CD4-positive, alpha-beta T cell treated with Interleukin-2 at 100 ng/mL for 4 hours (primary cell): Measurements from ENCODE around the gene TCFL5.

Source experiments
- DNase-seq: peaks from one replicate; pipeline ENCODE4 v3.0.0-alpha.2; 2020; ENCODE audit warnings: low spot score

The TCFL5 gene

DNA sequence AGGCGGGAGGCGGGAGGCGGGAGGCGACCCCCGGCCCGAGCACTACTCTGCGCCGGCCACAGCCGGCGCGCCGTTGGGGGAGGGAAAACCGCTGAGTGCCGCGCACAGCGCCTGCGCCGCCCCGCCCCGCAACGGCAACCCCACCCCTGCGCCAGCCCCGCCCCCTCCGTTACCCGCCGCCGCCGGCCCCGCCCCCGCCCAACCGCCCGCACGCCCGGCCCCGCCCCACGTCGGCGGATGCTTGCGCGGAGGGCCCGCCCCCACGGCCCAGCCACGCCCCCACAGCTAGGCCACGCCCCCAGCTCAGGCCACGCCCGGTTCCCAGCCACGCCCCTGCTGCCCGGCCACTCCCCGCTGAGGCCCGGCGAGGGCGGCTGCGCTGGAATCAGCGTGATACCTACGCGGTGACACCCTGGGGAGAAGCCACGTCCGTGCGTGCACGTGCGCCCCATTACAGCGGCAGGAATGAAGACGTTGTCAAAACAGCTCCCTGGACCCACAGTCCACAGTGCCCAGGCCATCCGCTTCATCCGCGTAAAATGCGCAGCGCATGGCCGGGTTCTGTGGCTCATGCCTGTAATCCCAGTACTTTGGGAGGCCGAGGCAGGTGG is at the start of gene TCFL5:
TSS of gene TCFL5 (minus strand) at position 97 of the 611 bp plus-strand sequence. CDS start 152 bp downstream, outside the sequence.
- DNase-seq, result peak; percentile 91

DNA sequence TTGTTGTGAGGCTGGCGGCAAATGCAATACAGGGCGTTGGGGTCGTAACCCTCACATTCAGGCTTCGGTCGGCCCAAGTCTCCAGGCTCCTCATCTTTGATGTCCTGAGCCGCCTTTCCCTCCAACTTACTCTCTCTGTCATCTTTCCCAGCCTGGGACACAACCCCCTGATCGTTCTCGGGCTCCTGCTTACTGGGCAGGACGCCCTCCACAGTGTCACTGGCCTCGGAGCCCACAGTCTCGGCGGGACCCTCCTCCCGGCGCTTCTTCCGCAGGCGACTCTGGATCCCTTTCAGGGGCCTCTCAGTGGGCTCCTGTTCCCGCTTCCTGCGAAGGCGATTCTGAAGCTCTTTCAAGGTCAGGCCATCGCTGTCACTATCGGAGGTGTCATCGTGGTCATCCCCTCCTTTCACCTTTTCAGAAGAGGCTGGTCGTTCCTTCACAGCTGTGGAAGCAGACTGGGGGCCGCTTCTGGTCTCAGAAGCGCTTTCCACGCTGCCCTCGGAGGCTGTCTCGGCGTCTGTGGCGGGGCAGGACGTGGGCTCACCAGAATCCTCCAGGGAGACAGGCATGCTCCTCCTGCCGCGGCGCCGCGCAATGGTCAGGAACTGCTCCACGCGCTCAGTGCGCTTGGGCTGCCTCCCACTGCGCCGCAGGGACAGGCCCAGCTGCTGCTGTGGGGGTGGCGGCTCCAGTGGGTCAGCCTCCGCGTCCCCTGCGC is 49.3 kb upstream of the TCFL5 start:
- no peak for DNase-seq

DNA sequence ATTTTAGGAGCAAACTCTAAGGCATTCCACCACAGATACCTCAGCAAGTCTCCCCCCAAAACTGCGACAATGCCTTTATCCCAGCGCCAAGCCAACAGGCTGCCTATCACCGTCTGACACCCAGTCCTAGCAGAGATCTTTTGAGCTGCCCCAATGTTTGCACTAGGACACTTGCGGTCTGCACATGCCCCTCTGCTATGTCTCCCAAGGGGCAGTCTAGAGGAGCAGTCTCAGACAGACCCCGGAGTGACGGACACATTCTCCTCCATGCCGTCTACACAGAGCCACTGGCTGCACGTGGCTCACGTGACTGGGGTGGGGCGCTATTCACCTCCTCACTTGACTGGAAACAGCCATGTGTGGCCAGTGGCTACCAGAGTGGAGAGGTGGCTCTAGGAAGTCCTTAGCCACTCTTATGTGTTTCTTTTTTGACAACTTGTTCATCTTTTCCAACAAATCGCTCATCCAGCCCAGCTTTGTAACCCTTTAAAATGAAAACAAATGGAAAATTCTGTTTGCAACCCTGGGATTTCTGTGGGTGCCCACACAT is 48.7 kb upstream of the TCFL5 start:
- no peak for DNase-seq

DNA sequence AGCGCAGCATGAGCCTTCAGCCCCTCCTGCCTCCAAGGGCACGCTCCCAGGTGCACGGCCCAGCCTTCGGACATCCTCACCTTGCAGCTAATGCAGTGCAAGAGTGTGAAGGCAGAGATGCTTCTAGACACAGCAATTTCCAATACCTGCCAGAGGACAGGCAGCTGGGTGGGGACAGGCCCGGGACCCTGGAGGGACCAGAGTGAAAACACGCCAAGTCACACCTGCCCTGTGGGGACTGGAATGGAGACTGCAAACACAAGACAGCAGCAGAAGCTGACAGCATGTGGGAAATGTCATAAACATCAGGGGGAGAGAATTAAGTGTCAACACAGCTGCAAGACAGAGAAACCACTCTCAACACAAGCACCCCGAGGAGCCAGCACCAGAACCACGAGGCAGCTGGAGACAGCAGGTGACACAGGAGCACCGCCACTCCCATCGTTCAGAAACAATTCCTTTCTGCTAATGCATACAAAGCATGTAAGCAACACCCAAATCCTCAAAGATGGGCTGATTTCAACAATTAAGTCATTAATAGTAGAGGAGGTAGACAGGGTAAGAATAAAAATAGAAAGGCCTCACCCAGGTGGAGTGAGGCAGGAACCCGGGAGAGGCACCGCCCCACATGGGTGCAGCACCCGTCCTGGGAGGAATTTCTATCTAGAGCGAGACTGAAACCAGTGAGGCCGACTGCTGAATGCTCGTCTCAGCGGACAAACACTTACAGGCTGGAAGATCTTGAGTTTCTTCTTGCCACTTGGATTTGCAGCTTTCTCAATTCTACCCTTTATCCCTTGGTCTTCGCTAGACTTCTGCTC is 47.6 kb upstream of the TCFL5 start:
- no peak for DNase-seq

DNA sequence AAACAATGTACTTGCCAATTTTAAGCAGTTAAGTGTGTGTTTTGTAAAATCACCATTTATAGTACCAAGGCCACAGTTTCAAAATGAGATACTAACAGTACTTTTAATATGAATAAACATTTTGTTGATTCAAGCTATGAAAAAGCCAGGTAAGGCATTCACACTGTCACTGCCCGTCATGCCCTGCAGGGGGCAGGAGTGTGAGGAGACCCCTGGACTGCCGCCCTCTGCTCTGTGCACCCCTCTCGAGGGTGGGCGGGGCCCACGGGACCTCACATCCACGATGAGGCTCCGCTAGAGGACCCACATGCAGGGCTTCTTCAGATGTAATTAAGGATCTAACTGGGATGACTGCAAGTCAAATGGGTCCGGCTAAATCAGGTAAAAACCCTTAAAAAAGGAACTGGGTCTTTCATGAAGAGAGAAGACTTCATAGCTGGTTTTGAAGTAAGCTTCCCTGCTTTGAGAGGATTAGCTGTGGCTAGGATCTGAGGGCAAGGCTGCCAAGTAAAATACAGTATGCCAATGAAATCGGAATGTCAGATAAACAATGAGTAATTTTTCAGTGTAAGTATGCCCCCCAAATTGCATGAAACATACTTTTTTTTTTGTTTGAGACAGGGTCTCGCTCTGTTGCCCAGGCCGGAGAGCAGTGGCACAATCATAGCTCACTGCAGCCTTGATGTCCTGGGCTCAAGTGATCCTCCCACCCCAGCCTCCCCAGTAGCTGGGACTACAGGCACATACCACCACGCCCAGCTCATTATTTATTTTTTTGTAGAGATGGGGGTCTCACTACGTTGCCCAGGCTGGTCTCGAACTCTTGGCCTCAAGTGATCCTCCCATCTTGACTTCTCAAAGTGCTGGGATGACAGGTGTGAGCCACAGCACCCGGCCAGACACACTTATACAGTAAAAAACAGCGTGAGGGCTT is 46.0 kb upstream of the TCFL5 start:
- peak; percentile 34 for DNase-seq

DNA sequence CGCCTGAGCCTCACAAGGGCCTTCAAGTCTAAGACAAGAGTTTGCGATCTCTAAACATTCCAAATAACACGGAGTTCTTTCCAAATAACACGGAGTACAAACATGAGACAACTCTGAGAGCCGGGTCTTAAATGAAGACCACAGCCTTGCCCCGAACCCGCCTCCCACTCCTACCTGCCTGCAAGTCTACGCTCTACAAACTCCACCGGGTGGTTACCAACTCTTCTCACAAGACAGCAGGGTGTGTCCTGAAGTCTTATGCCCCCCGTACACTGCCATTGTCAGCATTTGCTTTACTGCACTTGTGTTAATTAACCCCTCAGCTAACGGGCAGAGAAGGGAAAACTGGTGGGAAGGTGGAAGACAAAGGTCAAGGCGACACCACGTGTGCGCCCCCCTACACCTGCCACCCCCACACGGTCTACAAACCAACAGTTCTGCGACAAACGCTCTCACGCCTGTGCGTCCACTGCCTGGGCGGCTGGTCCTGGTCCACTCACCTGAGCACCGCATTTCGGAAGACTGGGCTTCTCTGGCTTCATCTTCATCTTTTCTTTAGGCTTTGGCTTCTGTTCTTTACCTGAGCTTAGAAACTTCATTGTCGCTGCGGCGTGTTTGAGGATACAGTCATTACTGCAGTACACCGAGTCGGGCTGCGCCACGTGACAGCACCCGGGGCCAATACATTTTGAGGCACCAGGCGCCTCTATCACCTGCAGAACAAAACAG is 45.2 kb upstream of the TCFL5 start:
- DNase-seq, result no peak

DNA sequence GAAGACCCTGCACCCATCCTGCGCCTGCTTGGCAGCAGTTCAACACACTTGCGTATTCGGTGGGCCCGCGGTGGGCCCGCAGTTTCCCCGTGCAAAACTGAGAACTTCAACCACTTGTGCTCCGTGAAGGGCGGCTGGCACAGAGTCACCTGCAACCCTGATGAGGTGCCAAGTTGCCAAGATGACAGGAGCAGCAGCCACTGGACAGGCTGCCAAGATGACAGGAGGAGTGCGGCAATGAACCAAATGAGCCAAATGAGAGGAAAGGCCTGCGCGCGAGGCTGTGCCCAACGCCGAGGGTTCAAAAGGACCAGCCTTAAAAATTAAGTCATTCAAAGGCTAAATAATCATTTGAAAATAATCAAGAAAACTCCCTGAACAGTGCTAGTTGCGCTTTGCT is 44.6 kb upstream of the TCFL5 start:
- no peak for DNase-seq

DNA sequence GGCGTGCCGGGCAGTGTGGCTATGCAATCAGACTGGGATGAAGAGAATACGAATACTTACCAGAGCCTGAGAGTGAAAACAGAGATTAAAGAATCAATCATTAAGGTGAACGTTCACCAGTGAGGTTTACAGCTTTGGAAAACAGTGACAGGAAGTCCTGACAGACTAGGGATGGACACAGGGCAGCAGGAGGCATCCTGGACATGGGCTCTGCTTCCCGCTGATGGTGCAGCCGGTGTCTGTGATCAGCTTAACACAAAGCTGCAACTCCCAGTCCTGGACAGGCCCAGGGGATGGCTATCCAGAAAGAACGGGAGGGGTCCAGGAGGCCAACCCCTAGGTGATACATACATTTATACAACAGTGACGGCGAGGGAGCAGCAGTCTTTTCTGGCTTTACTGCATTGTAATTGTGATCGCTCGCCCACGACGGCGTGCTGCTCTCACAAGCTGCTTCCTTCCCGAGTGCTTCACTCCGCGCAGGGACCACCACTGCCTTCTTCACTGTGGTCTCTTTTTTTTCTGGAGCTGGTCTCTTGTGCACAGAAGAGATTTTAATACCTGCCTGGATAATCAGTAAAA is 44.0 kb upstream of the TCFL5 start:
- DNase-seq, result no peak

DNA sequence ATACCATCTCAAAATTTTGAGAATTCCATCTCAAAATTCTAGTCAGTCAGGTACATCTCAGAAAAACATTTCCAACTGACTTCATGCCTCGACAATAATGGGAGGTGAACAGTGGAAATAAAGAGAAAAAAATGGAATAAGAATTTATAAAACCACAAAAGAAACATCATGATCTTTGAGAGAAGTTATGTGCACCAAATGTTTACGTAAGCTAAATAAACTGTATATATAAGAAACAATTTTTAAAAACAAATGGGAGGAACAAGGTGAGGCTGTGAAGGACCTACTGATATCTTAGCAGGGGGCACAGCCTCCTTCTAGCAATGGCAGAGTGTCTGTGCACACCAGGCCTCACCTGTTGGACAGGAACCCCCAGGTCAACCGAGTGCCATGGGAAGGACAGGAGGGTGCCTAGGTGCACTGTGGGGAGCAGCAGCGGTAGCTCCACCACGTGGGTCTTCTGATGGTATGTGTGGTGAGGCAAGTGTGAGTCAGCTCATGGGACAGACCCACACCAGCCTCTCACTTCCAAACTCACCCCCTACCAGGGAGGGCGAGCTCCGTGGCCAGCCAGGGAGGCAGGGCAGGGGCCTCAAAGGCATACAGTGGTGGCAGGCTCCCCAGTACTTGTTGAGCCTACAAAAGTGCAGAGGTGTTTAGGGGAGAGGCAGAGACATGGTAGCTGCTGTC is 41.4 kb upstream of the TCFL5 start:
- DNase-seq, result no peak

DNA sequence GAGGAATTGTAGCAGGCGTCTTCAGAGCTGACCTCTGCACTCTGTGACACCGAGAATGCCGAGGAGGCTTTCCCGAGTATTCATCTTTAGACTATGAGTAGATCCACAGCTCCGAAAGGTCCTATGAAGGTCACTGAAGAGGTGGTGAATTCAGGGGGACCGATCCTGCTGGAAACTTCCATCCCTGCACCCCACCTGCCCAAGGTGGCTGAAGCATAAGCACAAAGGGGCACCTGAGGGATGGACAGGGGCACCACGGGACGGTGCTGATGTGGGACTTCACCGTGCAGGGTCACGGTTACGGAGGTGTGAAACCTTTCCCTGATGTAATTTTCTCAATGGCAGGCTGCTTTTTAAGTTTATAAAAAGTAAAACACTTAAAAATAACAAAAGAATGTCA is 40.3 kb upstream of the TCFL5 start:
- no peak for DNase-seq

DNA sequence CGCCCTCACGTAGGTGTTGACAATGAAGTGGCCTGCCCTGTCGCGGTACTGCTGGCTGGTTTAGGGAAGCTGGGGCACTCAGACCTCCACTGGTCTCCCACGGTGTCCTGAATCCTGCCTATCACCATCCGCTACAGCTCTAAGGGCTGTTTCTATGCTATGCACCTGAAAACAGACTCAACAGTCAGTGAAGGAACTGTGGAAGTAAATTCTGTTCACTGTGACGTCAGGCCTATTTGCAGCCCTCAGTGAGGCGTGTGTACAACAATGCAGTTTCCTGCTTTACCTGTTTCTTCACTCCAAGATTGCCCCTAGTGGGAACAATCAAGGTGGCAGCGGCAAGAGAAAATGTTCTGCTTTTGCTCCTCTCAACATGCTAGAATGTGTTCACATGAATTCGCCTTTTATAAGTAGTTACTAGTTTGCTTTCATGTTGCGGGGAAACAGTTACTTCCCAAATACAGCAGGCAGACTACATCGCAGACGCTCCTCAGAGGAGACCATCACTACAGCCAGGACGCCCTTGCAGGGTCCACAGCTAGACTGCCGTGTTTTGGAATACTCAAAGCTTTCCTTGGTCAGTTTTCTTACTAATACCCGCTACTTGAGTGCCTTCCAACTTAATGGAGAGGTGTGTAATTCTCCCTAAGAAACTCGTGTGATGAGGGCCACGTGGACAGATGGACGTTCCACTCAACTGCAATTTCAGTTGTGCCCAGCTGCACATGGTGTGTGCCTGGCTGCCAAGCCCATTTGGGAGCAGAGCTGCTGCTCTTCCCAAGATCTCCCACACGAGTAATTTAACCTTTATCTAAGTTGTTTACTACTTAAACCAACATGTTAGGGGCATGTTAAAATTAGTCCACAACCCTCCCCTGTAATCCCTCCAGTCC is 39.3 kb upstream of the TCFL5 start:
- no peak for DNase-seq

DNA sequence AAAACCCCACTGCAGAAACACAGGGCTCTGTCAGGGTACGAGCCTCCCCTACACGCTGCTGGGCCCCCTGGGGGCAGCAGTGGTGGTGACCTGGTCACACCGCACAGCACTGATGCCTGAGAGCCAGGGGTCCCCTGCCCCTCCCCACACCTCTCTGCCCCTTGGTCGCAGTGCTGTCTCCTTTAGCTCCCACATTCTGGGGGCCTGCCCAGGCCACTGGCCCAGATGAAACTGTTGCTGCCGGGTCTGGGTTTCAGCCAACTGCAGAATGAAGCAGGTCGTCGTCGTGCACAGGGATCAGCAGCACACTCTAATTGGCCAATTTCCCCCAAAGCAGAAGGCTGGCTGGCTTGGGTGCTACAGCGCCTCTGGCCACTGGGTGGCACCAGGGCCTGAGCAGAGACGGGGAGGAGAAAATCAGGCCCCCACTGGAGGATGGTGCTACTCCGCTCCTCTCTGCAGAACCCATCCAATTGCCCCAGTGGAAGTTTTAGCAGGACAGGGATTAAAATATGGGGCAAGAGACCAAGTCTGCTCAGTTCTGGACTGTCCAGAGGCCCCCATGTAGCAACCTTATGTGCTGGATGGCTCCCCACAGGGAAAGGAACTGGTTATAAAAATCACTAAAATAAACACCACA is 38.5 kb upstream of the TCFL5 start:
- DNase-seq, result peak; percentile 80

DNA sequence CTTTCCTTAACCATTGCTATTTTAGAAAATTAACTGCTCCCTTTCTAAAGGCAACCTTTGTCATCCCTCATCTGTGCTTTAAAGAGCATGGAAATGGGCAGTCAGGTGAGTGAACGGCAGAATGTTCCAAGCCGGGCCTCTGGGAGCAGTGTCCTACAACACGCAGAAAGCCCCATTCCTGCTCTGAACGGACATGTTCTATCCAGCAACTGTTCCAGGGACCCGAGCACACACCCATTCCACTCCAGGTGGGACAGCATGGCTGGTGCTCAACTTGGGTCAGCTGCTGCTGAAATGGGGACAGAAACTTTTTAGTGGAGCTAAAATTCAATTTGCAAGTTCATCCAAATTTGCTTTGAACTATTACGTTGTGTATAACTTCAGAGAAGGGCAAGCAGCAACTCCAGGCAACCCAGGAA is 38.0 kb upstream of the TCFL5 start:
- DNase-seq, result no peak

DNA sequence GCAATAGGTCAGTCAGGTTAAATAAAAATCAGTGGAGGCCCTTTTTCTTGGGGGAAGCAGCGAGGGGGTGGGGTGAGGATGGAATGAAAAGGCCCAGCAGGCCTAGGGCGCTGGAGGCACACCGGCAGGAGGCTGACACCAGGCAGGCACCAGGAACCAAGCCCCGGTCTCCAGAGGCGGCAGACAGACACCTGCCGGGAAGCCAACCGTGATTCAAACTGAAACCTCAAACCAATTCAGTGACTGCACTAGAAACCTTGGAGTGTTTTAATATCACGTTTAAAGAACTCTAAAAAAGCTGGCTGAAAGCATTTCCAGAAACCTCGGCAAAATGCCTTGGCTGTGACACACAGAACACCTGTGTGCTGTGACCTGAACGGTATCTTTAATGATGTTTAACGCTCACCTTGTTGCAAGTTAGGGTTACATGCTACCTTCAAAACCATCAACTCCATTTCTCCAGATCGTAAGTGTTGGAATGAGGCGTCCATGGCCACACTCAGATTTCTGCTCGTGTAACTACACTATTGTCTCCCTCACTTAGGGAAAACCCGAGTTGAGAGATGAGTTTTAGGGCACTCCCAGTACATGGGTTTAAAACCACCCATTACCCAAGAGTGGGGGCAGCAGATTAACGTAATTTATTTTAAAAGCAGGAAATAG is 37.5 kb upstream of the TCFL5 start:
- DNase-seq, result no peak

DNA sequence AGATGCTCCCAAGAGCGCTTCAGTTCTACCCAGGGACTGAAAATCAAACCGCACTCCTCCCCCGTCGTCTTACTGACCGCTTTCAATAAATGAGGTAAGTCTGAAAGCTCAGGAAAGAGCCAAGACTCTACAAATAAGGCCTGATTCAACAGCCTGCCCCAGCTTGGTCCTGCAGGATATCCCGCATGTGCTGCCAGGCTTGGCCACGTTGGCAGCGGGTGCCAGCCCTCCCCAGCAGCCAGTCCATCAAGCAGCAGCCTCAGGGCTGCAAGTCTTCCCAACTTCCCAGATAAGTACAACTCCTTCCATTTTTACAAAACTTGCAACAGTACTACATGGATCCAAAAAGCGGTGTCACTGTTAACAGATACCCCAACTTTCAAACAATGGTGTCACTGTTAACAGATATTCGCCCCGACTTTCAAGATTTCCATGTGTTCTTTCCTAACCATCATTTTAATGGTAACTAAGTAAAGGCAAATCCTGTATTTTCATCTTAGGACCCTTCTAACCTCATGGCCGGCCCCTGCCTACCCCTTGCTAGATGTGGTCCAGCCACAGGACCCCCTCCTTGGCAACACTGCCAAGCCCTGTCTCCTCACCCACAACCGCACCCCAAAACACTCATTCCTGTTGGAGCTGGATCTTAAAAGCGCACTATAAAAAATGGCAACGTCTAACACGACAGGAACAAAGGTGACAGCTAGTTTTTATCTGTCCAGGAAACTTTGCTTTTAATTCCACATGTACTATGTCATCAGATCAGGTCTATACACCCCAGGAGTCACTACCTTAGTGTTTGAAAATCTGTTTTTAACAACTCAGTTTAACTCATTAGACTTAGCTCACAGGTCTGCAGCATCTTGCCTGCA is 36.7 kb upstream of the TCFL5 start:
- DNase-seq, result no peak

DNA sequence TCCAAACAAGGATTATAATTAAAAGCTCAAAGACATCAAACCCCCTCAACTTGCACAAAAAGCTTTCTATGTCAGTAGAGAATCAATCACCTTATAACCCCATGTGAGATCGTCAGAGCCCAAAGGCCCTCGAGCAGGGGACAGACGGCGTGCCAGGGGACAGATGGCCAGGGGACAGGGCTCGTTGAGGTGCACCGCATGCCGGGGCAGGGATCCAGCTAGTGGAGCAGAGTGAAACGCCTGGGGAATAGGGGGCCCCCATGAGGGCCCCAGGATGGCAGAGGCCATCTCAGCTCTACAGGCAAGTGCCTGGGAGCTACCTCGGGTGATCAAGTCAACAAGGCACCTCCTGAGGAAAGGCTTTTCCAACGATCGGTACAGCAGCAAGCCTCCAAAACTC is 36.0 kb upstream of the TCFL5 start:
- no peak for DNase-seq

DNA sequence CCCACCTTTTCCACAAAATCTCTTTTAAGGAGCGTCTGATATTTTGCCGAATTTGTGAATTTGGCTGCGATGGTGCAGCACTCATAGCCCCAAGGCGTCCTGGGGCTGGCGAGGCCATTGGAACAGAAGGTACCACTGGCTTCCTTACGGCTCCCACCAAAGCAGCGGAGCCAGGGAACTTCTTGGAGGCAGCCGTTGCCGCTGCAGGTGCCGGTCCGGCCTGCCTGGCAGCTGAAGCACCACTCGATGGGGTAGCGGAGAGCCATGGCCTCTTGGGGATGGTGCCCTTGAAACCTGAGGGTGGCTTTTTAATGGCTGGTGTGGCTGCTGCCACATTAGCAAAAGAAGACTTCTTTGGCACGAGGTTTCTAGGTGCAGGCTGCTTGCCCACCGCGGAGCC is 34.9 kb upstream of the TCFL5 start:
- no peak for DNase-seq
